NCI-H2107 treated with DMSO at 0.1 percent for 48 hours (cell line): ENCODE results near the gene NFKBIA.
"Not testable (repeated sequence)": the region's sequence is repeated elsewhere in the genome, so short reads cannot be mapped to it uniquely, and the experiment has no call there.

Experiments used
- DNase-seq: peaks from one replicate; lab custom pipeline; 2025; ENCODE audit not compliant: unreplicated experiment; lab: John Stamatoyannopoulos, UW

NFKBIA gene

DNA sequence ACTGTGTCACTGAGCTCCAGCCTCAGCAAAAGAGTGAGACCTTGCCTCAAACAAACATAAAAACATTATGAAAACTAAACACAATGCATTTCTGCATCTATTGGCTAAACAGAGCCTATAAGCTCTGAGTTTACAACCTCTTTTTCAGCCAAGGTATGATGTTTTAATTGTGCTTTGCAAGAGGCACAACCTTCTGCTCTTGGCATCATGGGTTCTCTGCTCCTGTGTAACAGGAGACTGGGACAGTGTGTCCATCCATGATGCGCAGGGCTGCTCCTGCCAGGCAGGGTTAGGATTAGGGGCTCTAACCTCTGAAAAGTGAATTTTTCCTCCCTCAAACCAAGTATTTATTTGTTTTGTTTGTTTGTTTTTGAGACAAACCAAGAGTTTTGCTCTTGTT, 5.0 kb upstream of the NFKBIA start:
- no peak for DNase-seq

DNA sequence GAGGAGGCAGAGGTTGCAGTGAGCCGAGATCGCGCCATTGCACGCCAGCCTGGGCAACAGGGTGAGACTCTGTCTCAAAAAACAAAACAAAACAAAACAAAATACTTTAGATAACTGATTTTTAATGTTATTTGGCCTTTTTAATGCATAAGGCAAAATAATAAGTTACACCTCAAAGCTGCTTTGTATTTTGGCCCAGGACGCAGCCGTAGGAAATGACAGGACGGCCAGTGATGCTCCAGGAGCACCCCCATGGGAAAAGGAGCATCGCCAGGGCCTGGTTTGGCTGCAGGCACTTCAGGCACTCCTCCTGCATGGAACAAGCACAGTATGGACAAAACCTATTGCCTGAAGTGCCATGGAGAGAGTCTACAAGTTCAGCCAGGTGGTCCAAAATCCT, 3.5 kb upstream of the NFKBIA start:
- no peak for DNase-seq

- DNase-seq = no peak
Measured at GRCh38 chr14:35407306-35407630, 2.7 kb upstream of the NFKBIA start.

- DNase-seq = peak; percentile 91
Measured at GRCh38 chr14:35406506-35407305, 2.2 kb upstream of the NFKBIA start.

DNA sequence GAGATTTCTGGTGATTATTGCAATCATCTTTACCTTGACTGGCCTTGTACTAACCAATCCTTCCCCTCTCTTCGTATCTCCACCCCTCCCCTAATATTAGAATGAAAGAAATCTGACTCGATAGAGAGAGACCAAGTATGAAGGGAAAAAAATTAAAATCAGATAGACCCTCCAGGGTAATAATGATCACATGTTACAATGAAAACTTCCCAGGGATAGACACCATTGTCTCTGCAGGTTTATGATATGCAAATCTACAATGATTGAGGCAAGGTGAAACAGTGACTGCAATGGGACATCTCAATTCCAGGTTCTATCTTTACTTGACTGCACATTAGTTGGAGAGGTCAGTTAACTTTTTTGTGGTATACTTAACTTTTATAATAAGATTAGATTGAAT, 1.5 kb upstream of the NFKBIA start:
- no peak for DNase-seq

- DNase-seq = peak; percentile 83
Measured at GRCh38 chr14:35405304-35405996, 901 bp upstream of the NFKBIA start.

GRCh38 chr14:35403603-35404448, 723 bp downstream of the NFKBIA start:
- DNase-seq = peak; percentile 99

- no peak for DNase-seq
Measured at GRCh38 chr14:35403114-35403602, 1.4 kb downstream of the NFKBIA start.

DNA sequence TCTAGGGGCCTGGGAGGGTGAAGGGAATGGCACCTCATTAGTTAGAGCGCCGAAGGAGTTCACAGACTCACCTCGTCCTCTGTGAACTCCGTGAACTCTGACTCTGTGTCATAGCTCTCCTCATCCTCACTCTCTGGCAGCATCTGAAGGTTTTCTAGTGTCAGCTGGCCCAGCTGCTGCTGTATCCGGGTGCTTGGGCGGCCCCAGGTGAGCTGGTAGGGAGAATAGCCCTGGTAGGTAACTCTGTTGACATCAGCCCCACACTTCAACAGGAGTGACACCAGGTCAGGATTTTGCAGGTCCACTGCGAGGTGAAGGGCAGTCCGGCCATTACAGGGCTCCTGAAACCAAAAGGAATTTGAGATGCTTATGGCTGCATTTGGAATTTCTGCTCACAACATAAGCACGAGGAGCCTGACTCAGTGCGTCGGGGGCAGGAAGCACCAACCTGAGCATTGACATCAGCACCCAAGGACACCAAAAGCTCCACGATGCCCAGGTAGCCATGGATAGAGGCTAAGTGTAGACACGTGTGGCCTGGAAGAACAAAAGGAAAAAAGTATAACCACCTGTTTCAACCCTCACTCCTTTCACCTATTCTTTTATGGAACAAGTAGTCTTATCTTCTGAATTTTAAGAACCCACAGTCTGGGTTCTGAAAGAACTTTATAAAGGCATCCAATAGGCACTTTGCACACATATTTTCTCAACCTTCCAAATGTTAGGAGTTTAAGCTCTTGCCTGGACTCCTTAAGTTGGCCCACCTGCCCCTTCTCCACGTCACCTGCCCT, 2.0 kb downstream of the NFKBIA start:
- no peak for DNase-seq

GRCh38 chr14:35401422-35402265, 2.9 kb downstream of the NFKBIA start:
- DNase-seq = no peak

GRCh38 chr14:35400648-35401421, 3.7 kb downstream of the NFKBIA start:
- no peak for DNase-seq

GRCh38 chr14:35399083-35399937, 5.2 kb downstream of the NFKBIA start:
- no peak for DNase-seq

- DNase-seq = no peak
Measured at GRCh38 chr14:35398071-35398584, 6.4 kb downstream of the NFKBIA start.

DNA sequence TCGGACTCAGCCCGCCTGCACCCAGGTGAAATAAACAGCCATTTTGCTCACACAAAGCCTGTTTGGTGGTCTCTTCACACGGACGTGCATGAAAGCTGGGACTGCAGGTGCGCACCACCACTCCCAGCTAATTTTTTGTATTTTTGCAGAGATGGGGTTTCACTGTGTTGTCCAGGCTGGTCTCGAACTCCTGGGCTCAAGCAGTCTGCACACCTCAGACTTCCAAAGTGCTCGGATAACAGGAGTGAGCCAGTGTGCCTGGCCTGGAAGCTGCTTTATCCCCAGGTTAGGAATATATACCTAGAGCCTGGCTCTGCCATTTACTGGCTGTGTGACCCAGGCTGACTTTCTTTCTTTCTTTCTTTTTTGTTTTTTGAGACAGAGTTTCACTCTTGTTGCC, 7.9 kb downstream of the NFKBIA start:
- not testable (repeated sequence) for DNase-seq

- DNase-seq = no peak
Measured at GRCh38 chr14:35395283-35395682, 9.3 kb downstream of the NFKBIA start.

GRCh38 chr14:35394326-35395013, 10.1 kb downstream of the NFKBIA start:
- no peak for DNase-seq

- no peak for DNase-seq
Measured at GRCh38 chr14:35393826-35394225, 10.7 kb downstream of the NFKBIA start.
